MM.1S (cell line): ENCODE data around the gene DNAJC27.

Experiments used
- DNase-seq: peaks from one replicate; pipeline ENCODE4 v3.0.0-alpha.2; 2015
- H2AFZ ChIP-seq: fragments of 300-600 bp; sonication (generic); 2 replicates; pipeline ENCODE4 v1.6.0; 2016; ENCODE audit warnings: antibody characterized with exemption, low read length
- H3F3A ChIP-seq: fragments of 300-600 bp; sonication (generic); 2 replicates; pipeline ENCODE4 v1.6.1; 2016; ENCODE audit warnings: mild to moderate bottlenecking, antibody characterized with exemption, low read length, moderate library complexity, mixed read lengths; ENCODE audit not compliant: insufficient read depth
- H3K27ac ChIP-seq: fragments of 300-600 bp; sonication (generic); 2 replicates; pipeline ENCODE4 v1.5.1; 2016; ENCODE audit warnings: mild to moderate bottlenecking, low read length
- H3K27me3 ChIP-seq: fragments of 300-600 bp; sonication (generic); replicated peaks from 2 replicates; pipeline ENCODE4 v1.6.0; 2016; ENCODE audit warnings: low read length; ENCODE audit not compliant: insufficient read depth
- H3K36me3 ChIP-seq: fragments of 300-600 bp; sonication (generic); replicated peaks from 2 replicates; pipeline ENCODE4 v1.6.1; 2016; ENCODE audit warnings: mild to moderate bottlenecking, low read length, mixed read lengths; ENCODE audit not compliant: insufficient read depth
- H3K4me1 ChIP-seq: fragments of 300-600 bp; sonication (generic); 2 replicates; pipeline ENCODE4 v1.6.1; 2016; ENCODE audit warnings: low read length, mixed read lengths
- H3K4me2 ChIP-seq: fragments of 300-600 bp; sonication (generic); 2 replicates; pipeline ENCODE4 v1.6.0; 2016; ENCODE audit warnings: low read depth, low read length
- H3K4me3 ChIP-seq: fragments of 300-600 bp; sonication (generic); 2 replicates; pipeline ENCODE4 v1.5.1; 2016; ENCODE audit warnings: low read length, mixed read lengths
- H3K79me2 ChIP-seq: fragments of 300-600 bp; sonication (generic); 2 replicates; pipeline ENCODE4 v1.6.1; 2016; ENCODE audit warnings: mixed run types, low read length, mixed read lengths
- H3K9ac ChIP-seq: fragments of 300-600 bp; sonication (generic); 2 replicates; pipeline ENCODE4 v1.6.1; 2016; ENCODE audit warnings: low read length, mixed read lengths
- H3K9me2 ChIP-seq: fragments of 300-600 bp; sonication (generic); replicated peaks from 2 replicates; pipeline ENCODE4 v1.6.1; 2016; ENCODE audit warnings: mild to moderate bottlenecking, low read length, mixed read lengths; ENCODE audit not compliant: insufficient read depth
- H3K9me3 ChIP-seq: fragments of 300-600 bp; sonication (generic); replicated peaks from 2 replicates; pipeline ENCODE4 v1.6.1; 2016; ENCODE audit warnings: mild to moderate bottlenecking, low read length, mixed read lengths; ENCODE audit not compliant: insufficient read depth
- H4K20me1 ChIP-seq: fragments of 300-600 bp; sonication (generic); 2 replicates; pipeline ENCODE4 v1.6.1; 2016; ENCODE audit warnings: mild to moderate bottlenecking, low read length, moderate library complexity, mixed read lengths; ENCODE audit not compliant: insufficient read depth
- EZH2 ChIP-seq: fragments of 300-600 bp; sonication (generic); optimal IDR thresholded peaks from 2 replicates; pipeline ENCODE3; 2017; ENCODE audit warnings: low read depth, mild to moderate bottlenecking, antibody characterized with exemption, low read length, mixed read lengths
- EZH2phosphoT487 ChIP-seq: fragments of 300-600 bp; sonication (generic); IDR thresholded peaks from 2 replicates; pipeline ENCODE4 v1.6.1; 2018; ENCODE audit warnings: antibody characterized with exemption, low read length
- TF ChIP-seq, protein P1 (sequence below): fragments of 300-600 bp; sonication (generic); IDR thresholded peaks from 2 replicates; pipeline ENCODE4 v1.5.1; 2016; ENCODE audit warnings: antibody characterized with exemption, low read length, mixed read lengths

DNAJC27 gene

DNA sequence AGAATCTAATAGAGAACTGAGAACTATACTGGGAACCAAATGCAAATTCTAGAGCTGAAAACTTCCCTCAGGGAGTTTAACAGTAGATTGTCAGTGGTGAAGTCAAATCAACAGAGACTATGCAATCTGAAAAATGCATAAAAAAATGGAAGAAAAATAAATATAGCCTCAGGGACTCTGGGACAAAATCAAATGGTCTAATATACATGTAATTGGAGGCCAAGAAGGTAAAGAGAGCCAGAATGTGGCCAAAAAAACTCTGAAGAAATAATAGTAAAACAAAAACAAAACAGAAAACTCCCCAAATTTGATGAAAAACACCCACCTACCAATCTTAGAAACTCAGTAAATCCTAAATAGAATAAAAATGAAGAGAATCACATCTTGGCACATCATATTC lies 16.5 kb downstream of the DNAJC27 start:
- Histone ChIP-seq H3K9me2 (no peaks in the 10 kb centered on the region), H2AFZ (no peak overlapping the region), H3K9me3 (no peaks in the 10 kb centered on the region), H3K9ac (no peak overlapping the region), H3K79me2 (no peaks in the 10 kb centered on the region), H3K4me2 (no peak overlapping the region), H3K4me3 (no peak overlapping the region), H4K20me1 (no peaks in the 10 kb centered on the region), H3F3A (no peaks in the 10 kb centered on the region), H3K36me3 (peaks cover 10% of the 10 kb centered on the region; the same call in 1 of the 2 replicates), H3K4me1 (no peaks in the 10 kb centered on the region), H3K27me3 (no peaks in the 10 kb centered on the region), H3K27ac (no peak overlapping the region)
- TF ChIP-seq, protein P1, sequence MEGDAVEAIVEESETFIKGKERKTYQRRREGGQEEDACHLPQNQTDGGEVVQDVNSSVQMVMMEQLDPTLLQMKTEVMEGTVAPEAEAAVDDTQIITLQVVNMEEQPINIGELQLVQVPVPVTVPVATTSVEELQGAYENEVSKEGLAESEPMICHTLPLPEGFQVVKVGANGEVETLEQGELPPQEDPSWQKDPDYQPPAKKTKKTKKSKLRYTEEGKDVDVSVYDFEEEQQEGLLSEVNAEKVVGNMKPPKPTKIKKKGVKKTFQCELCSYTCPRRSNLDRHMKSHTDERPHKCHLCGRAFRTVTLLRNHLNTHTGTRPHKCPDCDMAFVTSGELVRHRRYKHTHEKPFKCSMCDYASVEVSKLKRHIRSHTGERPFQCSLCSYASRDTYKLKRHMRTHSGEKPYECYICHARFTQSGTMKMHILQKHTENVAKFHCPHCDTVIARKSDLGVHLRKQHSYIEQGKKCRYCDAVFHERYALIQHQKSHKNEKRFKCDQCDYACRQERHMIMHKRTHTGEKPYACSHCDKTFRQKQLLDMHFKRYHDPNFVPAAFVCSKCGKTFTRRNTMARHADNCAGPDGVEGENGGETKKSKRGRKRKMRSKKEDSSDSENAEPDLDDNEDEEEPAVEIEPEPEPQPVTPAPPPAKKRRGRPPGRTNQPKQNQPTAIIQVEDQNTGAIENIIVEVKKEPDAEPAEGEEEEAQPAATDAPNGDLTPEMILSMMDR = no peak
- TF ChIP-seq EZH2 (no peak), EZH2phosphoT487 (no peak)
- DNase-seq = no peak

DNA sequence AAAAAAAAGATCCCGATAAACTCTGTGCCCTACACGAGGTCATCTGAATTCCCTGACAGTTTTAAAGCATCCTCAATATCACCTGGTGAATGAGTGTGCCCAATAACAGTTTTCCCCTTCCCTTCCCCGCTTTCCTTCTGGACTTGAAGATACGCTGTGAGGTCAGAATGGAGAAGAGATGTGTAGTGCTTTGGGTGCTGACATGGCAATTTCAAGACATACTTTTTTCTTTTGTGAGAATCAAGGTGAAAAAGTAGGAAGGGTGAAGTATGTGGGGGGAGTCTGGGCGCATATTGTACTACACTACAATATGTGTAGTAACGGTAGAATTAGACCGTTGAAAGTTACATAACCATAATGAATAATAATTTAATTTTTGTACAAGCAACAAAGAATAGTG lies 21.7 kb downstream of the DNAJC27 start:
- Histone ChIP-seq H3K9me3 (no peaks in the 10 kb centered on the region), H3F3A (no peaks in the 10 kb centered on the region), H2AFZ (no peak overlapping the region), H3K9ac (no peak overlapping the region), H4K20me1 (no peaks in the 10 kb centered on the region), H3K9me2 (no peaks in the 10 kb centered on the region), H3K36me3 (0 out of 2 replicates have a peak, but pooled peaks cover 1% of the 10 kb centered on the region), H3K4me2 (no peak overlapping the region), H3K4me3 (no peak overlapping the region), H3K27me3 (no peaks in the 10 kb centered on the region), H3K79me2 (no peaks in the 10 kb centered on the region), H3K4me1 (no peaks in the 10 kb centered on the region), H3K27ac (no peak overlapping the region)
- no peak for DNase-seq
- TF ChIP-seq, protein P1 = no peak
- no peak for TF ChIP-seq EZH2phosphoT487
- TF ChIP-seq EZH2 = no peak

DNA sequence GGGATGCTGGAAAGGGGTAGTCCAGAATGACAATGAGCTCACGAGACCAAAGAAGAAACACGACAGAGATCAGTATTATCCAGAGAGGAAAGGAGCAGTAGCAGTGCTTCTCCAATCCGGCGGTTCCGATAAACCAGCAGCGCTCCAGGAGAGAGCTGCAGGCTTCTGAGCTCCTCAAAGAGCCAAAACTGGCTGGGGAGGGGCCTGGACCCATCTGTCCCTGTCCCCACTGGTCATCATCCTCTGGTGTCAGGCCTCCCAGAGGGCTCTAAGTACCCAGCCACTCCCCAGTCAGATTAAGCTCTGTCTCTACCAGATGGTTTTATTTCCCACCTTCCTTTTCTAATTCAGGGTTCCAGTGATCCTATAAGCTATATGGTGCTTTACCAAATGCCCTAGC lies 23.2 kb downstream of the DNAJC27 start:
- H3K36me3 ChIP-seq = no peaks in the 10 kb centered on the region
- no peaks in the 10 kb centered on the region for H3K27me3 ChIP-seq
- H3K9me2 ChIP-seq = no peaks in the 10 kb centered on the region
- H3K4me1 ChIP-seq = no peaks in the 10 kb centered on the region
- H2AFZ ChIP-seq = no peak overlapping the region
- no peak for DNase-seq
- H3K4me3 ChIP-seq = no peak overlapping the region
- TF ChIP-seq, protein P1 = no peak
- TF ChIP-seq EZH2phosphoT487 = no peak
- no peak for TF ChIP-seq EZH2
- H3K9me3 ChIP-seq = no peaks in the 10 kb centered on the region
- H4K20me1 ChIP-seq = no peaks in the 10 kb centered on the region
- H3K27ac ChIP-seq = no peak overlapping the region
- H3K9ac ChIP-seq = no peak overlapping the region
- H3F3A ChIP-seq = no peaks in the 10 kb centered on the region
- H3K79me2 ChIP-seq = no peaks in the 10 kb centered on the region
- no peak overlapping the region for H3K4me2 ChIP-seq
